Left renal pelvis (tissue), 4 donors: ENCODE data around the gene NEDD4L. TPM values are rescaled to one million over a fixed set of nuclear protein-coding genes. Genes with fewer than 3 reads are reported as not detected.

Experiments used
- DNase-seq, 4 donors: peaks; one replicate each; pipeline ENCODE4 v3.0.0-alpha.2; 2013; ENCODE audit warnings: low read depth in 4 of 4, low spot score in 3 of 4
- polyA plus RNA-seq, 4 donors: library from polyadenylated mRNA; unstranded; fragments of 120-200 nt; gene quantifications; one replicate each; pipeline ENCODE4 v1.2.1, GENCODE V29; 2013; ENCODE audit not compliant: insufficient read length in 4 of 4

NEDD4L gene
- polyA plus RNA-seq, 4 donors = 30.8 to 151 (median 130) TPM

GRCh38 chr18:58088691-58089065 is 44.7 kb downstream of the NEDD4L start:
- no peak for DNase-seq

- DNase-seq = no peak
Observed at GRCh38 chr18:58091099-58091611, 47.1 kb downstream of the NEDD4L start.

GRCh38 chr18:58093311-58093803 is 49.3 kb downstream of the NEDD4L start:
- no peak for DNase-seq

GRCh38 chr18:58095222-58095621 is 51.2 kb downstream of the NEDD4L start:
- DNase-seq = no peak

- no peak for DNase-seq
Observed at GRCh38 chr18:58095655-58096054, 51.6 kb downstream of the NEDD4L start.

GRCh38 chr18:58096658-58097057 is 52.6 kb downstream of the NEDD4L start:
- no peak for DNase-seq

GRCh38 chr18:58097121-58097906 is 53.3 kb downstream of the NEDD4L start:
- DNase-seq = no peak

- DNase-seq = no peak
Observed at GRCh38 chr18:58097907-58098166, 53.8 kb downstream of the NEDD4L start.

GRCh38 chr18:58098706-58099105 is 54.7 kb downstream of the NEDD4L start:
- DNase-seq = no peak

- DNase-seq = no peak
Observed at GRCh38 chr18:58100154-58100553, 56.1 kb downstream of the NEDD4L start.

- DNase-seq = no peak
Observed at GRCh38 chr18:58101291-58101794, 57.3 kb downstream of the NEDD4L start.

- no peak for DNase-seq
Observed at GRCh38 chr18:58102018-58102417, 58.0 kb downstream of the NEDD4L start.

- DNase-seq = no peak
Observed at GRCh38 chr18:58102875-58103274, 58.8 kb downstream of the NEDD4L start.

GRCh38 chr18:58103339-58103985 is 59.4 kb downstream of the NEDD4L start:
- DNase-seq = no peak

- DNase-seq = no peak
Observed at GRCh38 chr18:58104096-58104495, 60.1 kb downstream of the NEDD4L start.

- no peak for DNase-seq
Observed at GRCh38 chr18:58105206-58105887, 61.3 kb downstream of the NEDD4L start.

GRCh38 chr18:58105888-58106260 is 61.8 kb downstream of the NEDD4L start:
- no peak for DNase-seq

- DNase-seq = no peak
Observed at GRCh38 chr18:58106289-58107070, 62.5 kb downstream of the NEDD4L start.

GRCh38 chr18:58109256-58109655 is 65.2 kb downstream of the NEDD4L start:
- DNase-seq = no peak

- no peak for DNase-seq
Observed at GRCh38 chr18:58110398-58110797, 66.4 kb downstream of the NEDD4L start.

GRCh38 chr18:58112174-58112573 is 68.1 kb downstream of the NEDD4L start:
- no peak for DNase-seq
